ENCODE results near the gene NSD2. TPM values are rescaled to one million over a fixed set of nuclear protein-coding genes. Genes with fewer than 3 reads are reported as not detected.

Gene NSD2
- total and polyA plus RNA-seq, 9 donors: 9.1 to 41.9 (median 20.3) TPM

DNA sequence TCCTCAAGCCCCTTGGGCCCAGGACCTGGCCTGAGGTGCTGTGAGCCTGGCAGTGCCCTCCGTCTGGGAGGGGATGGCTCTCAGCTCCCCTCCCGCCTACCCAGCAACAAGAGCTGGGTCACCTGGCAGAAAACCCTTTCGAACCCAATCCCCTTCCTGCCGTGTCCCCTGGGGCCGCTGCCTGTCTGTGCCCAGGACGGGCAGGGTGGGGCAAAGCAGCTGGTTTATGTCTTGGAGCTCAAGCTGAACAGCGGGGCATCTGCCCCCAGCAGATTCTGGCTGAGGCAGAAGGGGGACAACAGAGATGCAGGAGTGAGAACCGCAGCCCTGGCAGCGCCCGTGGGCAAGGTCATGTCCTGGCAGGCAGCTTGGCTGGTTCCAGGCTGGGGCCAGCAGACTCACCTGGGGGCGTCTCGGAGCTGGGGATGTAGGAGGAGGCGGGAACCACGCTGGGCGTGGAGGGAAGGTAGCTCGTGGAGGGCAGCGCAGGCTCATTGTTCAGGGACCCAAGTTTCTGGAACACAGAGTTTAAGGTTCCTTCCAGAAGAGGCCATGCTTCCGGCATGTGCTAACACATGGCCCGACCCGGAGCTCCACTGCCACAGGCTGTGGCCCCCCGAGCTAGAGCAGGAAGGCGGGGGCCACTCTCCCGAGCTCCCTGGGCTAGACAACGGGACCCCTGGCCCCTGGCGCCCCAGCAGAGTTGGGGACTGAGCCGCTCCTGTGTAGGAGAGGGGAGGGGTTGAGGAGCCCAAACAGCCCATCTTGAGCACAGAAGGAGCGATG lies 113.4 kb downstream of the NSD2 start:
- no peaks in the 10 kb centered on the region for H3K9me3 ChIP-seq
- no peaks in the 10 kb centered on the region for H3K4me1 ChIP-seq (ENCODE audit: insufficient read depth)
- no peaks in the 10 kb centered on the region for H3K27me3 ChIP-seq
- no peak overlapping the region for H3K4me3 ChIP-seq
- no peak for TF ChIP-seq EP300 (IDR thresholded peaks at IDR 0.05)
- TF ChIP-seq, protein P1, sequence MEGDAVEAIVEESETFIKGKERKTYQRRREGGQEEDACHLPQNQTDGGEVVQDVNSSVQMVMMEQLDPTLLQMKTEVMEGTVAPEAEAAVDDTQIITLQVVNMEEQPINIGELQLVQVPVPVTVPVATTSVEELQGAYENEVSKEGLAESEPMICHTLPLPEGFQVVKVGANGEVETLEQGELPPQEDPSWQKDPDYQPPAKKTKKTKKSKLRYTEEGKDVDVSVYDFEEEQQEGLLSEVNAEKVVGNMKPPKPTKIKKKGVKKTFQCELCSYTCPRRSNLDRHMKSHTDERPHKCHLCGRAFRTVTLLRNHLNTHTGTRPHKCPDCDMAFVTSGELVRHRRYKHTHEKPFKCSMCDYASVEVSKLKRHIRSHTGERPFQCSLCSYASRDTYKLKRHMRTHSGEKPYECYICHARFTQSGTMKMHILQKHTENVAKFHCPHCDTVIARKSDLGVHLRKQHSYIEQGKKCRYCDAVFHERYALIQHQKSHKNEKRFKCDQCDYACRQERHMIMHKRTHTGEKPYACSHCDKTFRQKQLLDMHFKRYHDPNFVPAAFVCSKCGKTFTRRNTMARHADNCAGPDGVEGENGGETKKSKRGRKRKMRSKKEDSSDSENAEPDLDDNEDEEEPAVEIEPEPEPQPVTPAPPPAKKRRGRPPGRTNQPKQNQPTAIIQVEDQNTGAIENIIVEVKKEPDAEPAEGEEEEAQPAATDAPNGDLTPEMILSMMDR (IDR thresholded peaks at IDR 0.05): no peak
- no peak for TF ChIP-seq POLR2A (IDR thresholded peaks at IDR 0.05)
- WGBS, 3 donors: 72 to 80% (median 75%) methylated on average over 27 of the region's 27 CpGs
- peak in 1 of 5 donors; percentile 9 for DNase-seq
- no peak overlapping the region for H3K27ac ChIP-seq
- intact Hi-C loops (cut with DNase I): no loop called here
- no peaks in the 10 kb centered on the region for H3K36me3 ChIP-seq

DNA sequence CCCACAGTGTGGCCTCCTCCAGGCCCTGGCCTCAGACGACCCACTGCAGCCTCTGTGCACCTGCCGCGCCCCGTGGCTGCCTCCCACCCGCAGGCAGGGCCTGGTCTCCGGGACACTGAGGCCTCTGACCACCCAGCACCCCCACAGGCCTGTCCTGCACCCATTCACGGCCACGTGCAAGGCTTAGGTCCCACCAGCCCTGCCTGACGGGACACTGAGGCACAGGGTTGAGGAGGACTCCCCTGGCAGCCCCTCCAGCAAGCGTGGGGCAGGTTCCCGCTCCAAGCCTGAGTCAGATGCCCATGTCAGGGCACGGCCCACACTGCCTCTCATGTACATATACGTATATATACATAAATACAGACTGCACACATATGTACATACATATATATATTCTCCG lies 114.1 kb downstream of the NSD2 start:
- no peak for DNase-seq
- H3K27me3 ChIP-seq: no peaks in the 10 kb centered on the region
- no peak overlapping the region for H3K27ac ChIP-seq
- H3K4me1 ChIP-seq (ENCODE audit: insufficient read depth): no peaks in the 10 kb centered on the region
- H3K9me3 ChIP-seq: no peaks in the 10 kb centered on the region
- H3K36me3 ChIP-seq: no peaks in the 10 kb centered on the region
- H3K4me3 ChIP-seq: no peak overlapping the region
- 80 to 86% (median 84%) methylated on average over 14 of the region's 14 CpGs for WGBS, 3 donors
- TF ChIP-seq POLR2A (IDR thresholded peaks at IDR 0.05) (no peak), EP300 (IDR thresholded peaks at IDR 0.05) (no peak)
- TF ChIP-seq, protein P1 (IDR thresholded peaks at IDR 0.05): no peak
- intact Hi-C loops (cut with DNase I): no loop called here

DNA sequence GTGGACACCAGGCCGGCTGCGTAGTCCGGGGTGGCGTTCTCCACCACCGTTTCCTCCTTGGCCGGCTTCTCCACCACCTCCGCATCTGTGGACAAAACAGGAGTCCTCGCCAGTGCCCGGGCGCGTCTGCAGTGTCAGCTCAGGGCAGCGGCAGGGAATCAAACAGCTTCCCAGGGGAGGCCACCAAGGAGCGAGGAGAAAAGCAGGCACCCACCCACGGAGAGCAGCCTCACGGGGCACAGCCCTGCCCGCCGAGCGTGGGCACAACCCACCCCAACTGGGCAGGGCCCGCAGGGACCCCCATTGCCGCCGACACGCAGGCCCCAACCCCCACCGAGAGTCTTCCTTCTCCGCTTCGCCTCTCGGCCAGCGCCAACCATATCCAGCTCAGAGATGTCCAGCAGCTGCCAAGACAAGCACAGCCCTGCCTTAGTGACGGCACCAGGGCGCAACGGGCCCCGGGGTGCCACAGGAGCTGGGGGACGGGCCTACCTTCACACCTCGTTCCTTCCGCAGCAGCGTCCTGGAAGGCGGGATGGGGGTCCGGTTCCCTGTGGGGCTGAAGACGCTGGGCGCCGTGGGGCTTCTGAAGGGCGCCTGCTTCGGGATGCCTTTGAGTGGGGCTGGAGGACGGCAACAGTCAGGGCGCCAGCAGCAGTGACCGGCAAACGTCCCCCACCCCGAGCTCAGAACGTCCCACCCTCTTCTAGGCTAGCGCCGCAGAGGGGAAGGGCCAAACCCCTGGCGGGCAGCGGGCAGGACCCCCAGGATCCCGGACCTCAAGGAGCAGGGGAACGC lies 114.8 kb downstream of the NSD2 start:
- Histone ChIP-seq H3K4me1 (ENCODE audit: insufficient read depth) (no peaks in the 10 kb centered on the region), H3K4me3 (no peak overlapping the region), H3K36me3 (no peaks in the 10 kb centered on the region), H3K27ac (no peak overlapping the region), H3K27me3 (no peaks in the 10 kb centered on the region), H3K9me3 (no peaks in the 10 kb centered on the region)
- TF ChIP-seq, protein P1 (IDR thresholded peaks at IDR 0.05): no peak
- TF ChIP-seq POLR2A (IDR thresholded peaks at IDR 0.05) (no peak), EP300 (IDR thresholded peaks at IDR 0.05) (no peak)
- 89 to 90% (median 90%) methylated on average over 54 of the region's 54 CpGs for WGBS, 3 donors
- intact Hi-C loops (cut with DNase I): no loop called here
- peak in 1 of 5 donors; percentile 18 for DNase-seq

DNA sequence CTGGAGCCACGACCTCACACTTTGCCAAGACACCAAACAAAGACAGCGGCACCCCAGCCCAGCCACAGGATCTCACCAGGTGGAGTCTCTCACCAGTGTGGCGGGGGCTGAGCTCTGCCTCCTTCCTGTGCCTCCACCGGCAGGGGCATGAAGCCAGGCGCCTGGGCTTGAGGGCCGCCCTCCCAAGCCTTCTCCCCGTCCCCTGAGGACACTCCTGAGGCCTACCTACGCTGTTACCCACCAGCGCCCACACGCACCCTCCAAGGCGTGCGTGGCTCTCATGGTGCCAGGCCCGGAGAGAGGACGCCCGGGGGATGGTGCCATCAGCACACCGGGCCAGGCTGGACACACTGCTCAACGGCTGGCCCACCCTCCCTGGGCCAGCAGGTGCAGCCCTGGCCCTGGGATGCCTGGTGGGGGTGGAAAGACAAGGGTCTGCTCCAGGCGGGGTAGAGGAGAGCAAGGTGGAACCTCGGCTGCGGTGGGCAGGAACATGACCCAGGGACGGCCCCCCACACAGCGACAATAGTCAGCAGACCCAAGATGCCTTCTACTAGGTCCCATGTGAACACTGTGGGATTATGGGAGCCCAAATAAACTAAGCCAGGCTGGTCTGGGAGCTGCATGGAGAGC lies 115.5 kb downstream of the NSD2 start:
- WGBS, 3 donors: 82 to 84% (median 84%) methylated on average over 22 of the region's 22 CpGs
- TF ChIP-seq POLR2A (IDR thresholded peaks at IDR 0.05): no peak
- TF ChIP-seq EP300 (IDR thresholded peaks at IDR 0.05): no peak
- TF ChIP-seq, protein P1 (IDR thresholded peaks at IDR 0.05): no peak
- no peak overlapping the region for H3K4me3 ChIP-seq
- intact Hi-C loops (cut with DNase I): no loop called here
- no peaks in the 10 kb centered on the region for H3K36me3 ChIP-seq
- H3K9me3 ChIP-seq: no peaks in the 10 kb centered on the region
- peak in 1 of 5 donors; percentile 10 for DNase-seq
- H3K4me1 ChIP-seq (ENCODE audit: insufficient read depth): no peaks in the 10 kb centered on the region
- no peak overlapping the region for H3K27ac ChIP-seq
- no peaks in the 10 kb centered on the region for H3K27me3 ChIP-seq

Data from ovary (tissue), 9 donors.